Common myeloid progenitor, CD34-positive (primary cell): Measurements from ENCODE around the gene CALU.

Experiments
- CTCF ChIA-PET: fragments of 350-600 bp; sonication (Branson Sonifier 250); formaldehyde crosslinking; loops from one replicate; lab custom pipeline; 2021; ENCODE audit warnings: antibody characterized with exemption; lab: Charles Lee
- POLR2A ChIA-PET: fragments of 350-600 bp; sonication (Branson Sonifier 250); formaldehyde crosslinking; loops from one replicate; lab custom pipeline; 2021; ENCODE audit warnings: antibody characterized with exemption; lab: Charles Lee
- DNase-seq, 3 donors: peaks; one replicate each; pipeline versions ENCODE4 v3.0.0 to v3.0.0-alpha.2; 2013
- H3K27ac ChIP-seq, 2 experiments: 1 replicate in 1 of 2; 2 replicates in 1 of 2; pipeline ENCODE4 v1.7.0; 2013; ENCODE audit warnings: inconsistent platforms in 2 of 2, low read length in 2 of 2, mild to moderate bottlenecking in 2 of 2, low read depth in 1 of 2, moderate library complexity in 1 of 2; ENCODE audit not compliant: severe bottlenecking in 2 of 2, insufficient read depth in 1 of 2, poor library complexity in 1 of 2
- H3K27me3 ChIP-seq, 5 experiments: replicated peaks in 2 of 5; 1 replicate in 3 of 5; 2 replicates in 2 of 5; pipeline versions ENCODE4 v1.6.1 to v1.7.0; 2013; ENCODE audit warnings: low read length in 4 of 5, mild to moderate bottlenecking in 2 of 5, moderate library complexity in 2 of 5, inconsistent platforms in 1 of 5; ENCODE audit not compliant: insufficient read depth in 5 of 5, control insufficient read depth in 4 of 5
- H3K36me3 ChIP-seq, 4 experiments: 1 replicate in 2 of 4; 2 replicates in 2 of 4; pipeline versions ENCODE4 v1.6.1 to v1.7.0; 2013; ENCODE audit warnings: low read length in 3 of 4, control low read depth in 1 of 4, mild to moderate bottlenecking in 1 of 4; ENCODE audit not compliant: control insufficient read depth in 4 of 4, insufficient read depth in 4 of 4
- H3K4me1 ChIP-seq, 4 experiments: 1 replicate in 3 of 4; 2 replicates in 1 of 4; pipeline versions ENCODE4 v1.6.1 to v1.7.1; 2013; ENCODE audit warnings: low read length in 3 of 4, mild to moderate bottlenecking in 3 of 4, control low read depth in 1 of 4, inconsistent platforms in 1 of 4, moderate library complexity in 1 of 4; ENCODE audit not compliant: control insufficient read depth in 4 of 4, insufficient read depth in 4 of 4; ENCODE audit errors: control extremely low read depth in 1 of 4
- H3K4me3 ChIP-seq, 7 experiments: 1 replicate in 4 of 7; 2 replicates in 3 of 7; pipeline versions ENCODE4 v1.5.1 to v1.7.0; 2013; ENCODE audit warnings: mild to moderate bottlenecking in 7 of 7, low read length in 6 of 7, moderate library complexity in 6 of 7, inconsistent platforms in 2 of 7, low read depth in 2 of 7, control low read depth in 1 of 7; ENCODE audit not compliant: insufficient read depth in 4 of 7, control insufficient read depth in 1 of 7; ENCODE audit errors: extremely low read depth in 1 of 7
- H3K9me3 ChIP-seq, 5 experiments: 1 replicate in 4 of 5; 2 replicates in 1 of 5; pipeline versions ENCODE4 v1.6.1 to v1.7.1; 2013; ENCODE audit warnings: low read length in 4 of 5, mild to moderate bottlenecking in 2 of 5, inconsistent platforms in 1 of 5, low read depth in 1 of 5, moderate library complexity in 1 of 5; ENCODE audit not compliant: control insufficient read depth in 4 of 5, insufficient read depth in 2 of 5; ENCODE audit errors: control extremely low read depth in 1 of 5
- WGBS: methylation state at CpG from one replicate; pipeline ENCODE4 v1.1.5; 2013; ENCODE audit not compliant: insufficient coverage; 5-methylcytosine and 5-hydroxymethylcytosine counted together

Gene CALU

DNA sequence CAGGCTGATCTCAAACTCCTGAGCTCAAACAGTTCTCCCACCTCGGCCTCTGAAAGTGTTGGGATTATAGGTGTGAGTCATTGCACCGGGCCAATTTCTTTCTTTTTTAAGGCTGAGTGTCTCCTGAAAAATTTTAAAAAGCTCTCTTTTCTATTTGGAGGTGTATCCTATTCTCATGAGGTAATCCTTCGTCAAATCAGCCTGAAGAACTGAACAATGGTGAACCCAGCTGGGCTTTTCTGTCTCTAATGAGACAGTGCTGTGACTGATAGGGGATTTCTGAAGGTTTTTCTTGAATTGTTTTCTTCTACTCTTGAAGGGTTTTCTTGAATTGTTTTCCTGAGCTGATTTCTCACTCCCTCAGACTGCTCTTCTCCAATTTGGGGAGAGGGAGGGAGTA is 30.9 kb upstream of the CALU start:
- no peak for DNase-seq
- Histone ChIP-seq H3K36me3 (no peaks in the 10 kb centered on the region), H3K27ac (no peak overlapping the region), H3K9me3 (peaks cover 0 to 5% (median 1%) of the 10 kb centered on the region in 5 experiments), H3K4me1 (no peaks in the 10 kb centered on the region), H3K4me3 (no peak overlapping the region), H3K27me3 (no peaks in the 10 kb centered on the region)
- CTCF ChIA-PET, result interaction anchor here (1.3 kb wide), 1 partner anchor 10 kb away, joined by 3 read pairs; no protein-coding TSS in a partner anchor
- 95% methylated on average over 2 of the region's 3 CpGs for WGBS
- POLR2A ChIA-PET, result no interaction called here

DNA sequence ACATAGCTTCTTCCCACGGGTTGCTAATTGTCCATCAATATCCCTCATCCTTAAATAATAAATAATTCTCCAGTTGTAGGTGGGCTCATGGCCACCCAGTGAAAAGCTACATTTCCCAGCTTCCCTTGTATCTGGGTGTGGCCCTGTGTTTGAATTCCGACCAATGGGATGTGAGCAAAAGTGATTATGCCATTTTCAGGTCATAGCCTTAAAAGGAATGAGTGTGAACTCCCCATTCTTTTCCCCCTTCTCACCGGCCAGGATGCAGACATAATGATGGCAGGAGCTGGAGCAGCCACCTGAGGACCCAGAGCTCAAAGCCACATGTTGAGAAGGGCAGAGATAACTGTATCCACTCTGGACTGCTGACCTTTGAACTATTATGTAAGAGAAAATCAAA is 30.3 kb upstream of the CALU start:
- 94% methylated on average over 2 of the region's 3 CpGs for WGBS
- POLR2A ChIA-PET, result interaction anchor here (0.5 kb wide), 1 partner anchor 221 kb away, joined by 5 read pairs; no protein-coding TSS in a partner anchor
- no peaks in the 10 kb centered on the region for H3K27me3 ChIP-seq
- H3K4me3 ChIP-seq, result no peak overlapping the region
- no peaks in the 10 kb centered on the region for H3K36me3 ChIP-seq
- no peak for DNase-seq
- H3K4me1 ChIP-seq, result no peaks in the 10 kb centered on the region
- peaks cover 0 to 5% (median 1%) of the 10 kb centered on the region in 5 experiments for H3K9me3 ChIP-seq
- CTCF ChIA-PET, result interaction anchor here (1.3 kb wide), 1 partner anchor 10 kb away, joined by 3 read pairs; no protein-coding TSS in a partner anchor
- H3K27ac ChIP-seq, result no peak overlapping the region

DNA sequence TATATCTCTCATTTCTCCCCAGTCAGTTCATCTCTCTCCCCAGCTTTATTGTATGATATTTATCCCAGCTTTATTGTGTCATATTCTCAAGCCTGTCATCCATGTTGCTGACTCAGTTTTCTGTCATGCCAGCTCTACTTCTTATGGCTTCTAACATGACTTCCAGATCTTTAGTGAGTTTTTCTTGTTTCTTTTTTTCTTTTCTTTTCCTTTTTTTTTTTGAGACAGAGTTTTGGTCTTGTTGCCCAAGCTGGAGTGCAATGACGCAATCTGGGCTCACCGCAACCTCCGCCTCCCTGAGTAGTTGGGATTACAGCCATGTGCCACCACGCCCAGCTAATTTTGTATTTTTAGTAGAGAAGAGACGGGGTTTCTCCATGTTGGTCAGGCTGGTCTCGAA is 28.7 kb upstream of the CALU start:
- H3K27ac ChIP-seq, result no peak overlapping the region
- POLR2A ChIA-PET, result interaction anchor here (0.7 kb wide), 1 partner anchor 161 kb away, joined by 8 read pairs; no protein-coding TSS in a partner anchor
- 100% methylated on average over 4 of the region's 6 CpGs for WGBS
- no peaks in the 10 kb centered on the region for H3K36me3 ChIP-seq
- no peak for DNase-seq
- no peaks in the 10 kb centered on the region for H3K4me1 ChIP-seq
- H3K4me3 ChIP-seq, result no peak overlapping the region
- CTCF ChIA-PET, result no interaction called here
- peaks cover 0 to 5% (median 1%) of the 10 kb centered on the region in 5 experiments for H3K9me3 ChIP-seq
- H3K27me3 ChIP-seq, result no peaks in the 10 kb centered on the region

DNA sequence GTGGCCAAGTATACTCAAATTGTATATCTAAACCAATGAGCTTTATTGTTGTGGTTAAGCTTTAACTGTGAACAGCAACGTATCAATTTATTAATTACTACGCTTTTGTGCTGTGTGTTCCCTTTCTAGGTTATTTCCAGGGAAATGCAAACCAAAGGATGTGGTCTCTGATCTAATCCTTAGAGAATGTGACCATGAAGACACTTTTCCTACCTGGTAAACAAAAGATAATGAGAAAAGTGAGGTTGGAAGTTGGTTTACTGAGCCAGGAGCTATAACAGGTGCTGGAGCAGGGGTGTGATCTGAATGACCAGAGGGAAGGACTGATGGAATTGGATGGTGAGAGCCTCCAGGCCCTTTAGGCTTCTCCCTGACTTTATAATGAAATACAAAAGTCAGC is 25.4 kb upstream of the CALU start:
- Histone ChIP-seq H3K4me3 (no peak overlapping the region), H3K36me3 (no peaks in the 10 kb centered on the region), H3K9me3 (peaks cover 0 to 5% (median 1%) of the 10 kb centered on the region in 5 experiments), H3K27me3 (peaks cover 0 to 3% (median 2%) of the 10 kb centered on the region in 5 experiments), H3K4me1 (no peaks in the 10 kb centered on the region), H3K27ac (no peak overlapping the region)
- CTCF ChIA-PET, result interaction anchor here (1.2 to 2.7 kb wide), 3 partner anchors 9 to 18 kb away, joined by 3 to 11 read pairs (median 4); no protein-coding TSS in a partner anchor
- 100% methylated on average over 2 of the region's 2 CpGs for WGBS
- no peak for DNase-seq
- POLR2A ChIA-PET, result no interaction called here

DNA sequence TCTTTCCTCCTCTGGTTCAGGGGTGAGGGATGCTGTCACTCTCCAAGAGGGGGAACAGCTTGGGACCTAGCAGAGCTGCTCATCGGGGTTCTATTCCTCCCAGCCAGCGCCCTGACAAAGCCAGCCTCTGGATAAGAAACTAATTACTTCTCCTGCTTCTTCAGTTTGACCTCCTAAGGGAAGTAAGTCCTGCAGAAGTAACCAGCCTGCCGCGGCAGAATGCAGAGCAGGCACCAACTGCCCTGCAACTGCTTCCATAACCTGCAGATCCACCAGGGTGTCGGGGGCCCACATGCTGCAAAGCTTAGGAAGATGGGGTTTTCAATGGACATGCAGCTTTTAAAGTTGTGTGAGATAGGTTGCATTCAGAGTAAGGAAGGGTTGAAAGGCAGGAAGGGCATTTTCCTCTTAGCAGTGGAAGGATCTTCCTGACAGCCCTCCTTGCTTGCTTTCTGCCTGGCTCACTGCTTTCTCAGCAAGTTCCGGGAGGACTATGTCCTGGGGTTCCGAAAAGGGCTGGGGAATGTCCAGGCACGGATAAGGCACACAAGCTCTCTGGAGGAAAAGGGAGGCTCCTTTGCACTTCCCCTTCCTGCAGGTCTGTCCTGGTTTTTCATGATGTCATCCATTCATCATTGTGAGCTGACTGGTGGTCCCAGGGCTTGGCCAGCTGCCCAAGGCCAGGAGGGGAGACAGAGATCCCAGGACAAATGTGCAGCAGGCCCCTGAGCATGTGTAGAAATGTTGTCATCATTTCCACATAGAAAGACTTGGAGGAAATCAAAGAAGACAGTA is 24.3 kb upstream of the CALU start:
- no peak overlapping the region for H3K27ac ChIP-seq
- DNase-seq, result no peak
- CTCF ChIA-PET, result interaction anchor here (2.7 kb wide), 1 partner anchor 11 kb away, joined by 11 read pairs; no protein-coding TSS in a partner anchor
- 61% methylated on average over 4 of the region's 8 CpGs for WGBS
- peaks cover 0 to 5% (median 1%) of the 10 kb centered on the region in 5 experiments for H3K9me3 ChIP-seq
- H3K27me3 ChIP-seq, result peaks cover 0 to 3% (median 2%) of the 10 kb centered on the region in 5 experiments
- H3K36me3 ChIP-seq, result no peaks in the 10 kb centered on the region
- H3K4me3 ChIP-seq, result no peak overlapping the region
- H3K4me1 ChIP-seq, result no peaks in the 10 kb centered on the region
- POLR2A ChIA-PET, result no interaction called here

DNA sequence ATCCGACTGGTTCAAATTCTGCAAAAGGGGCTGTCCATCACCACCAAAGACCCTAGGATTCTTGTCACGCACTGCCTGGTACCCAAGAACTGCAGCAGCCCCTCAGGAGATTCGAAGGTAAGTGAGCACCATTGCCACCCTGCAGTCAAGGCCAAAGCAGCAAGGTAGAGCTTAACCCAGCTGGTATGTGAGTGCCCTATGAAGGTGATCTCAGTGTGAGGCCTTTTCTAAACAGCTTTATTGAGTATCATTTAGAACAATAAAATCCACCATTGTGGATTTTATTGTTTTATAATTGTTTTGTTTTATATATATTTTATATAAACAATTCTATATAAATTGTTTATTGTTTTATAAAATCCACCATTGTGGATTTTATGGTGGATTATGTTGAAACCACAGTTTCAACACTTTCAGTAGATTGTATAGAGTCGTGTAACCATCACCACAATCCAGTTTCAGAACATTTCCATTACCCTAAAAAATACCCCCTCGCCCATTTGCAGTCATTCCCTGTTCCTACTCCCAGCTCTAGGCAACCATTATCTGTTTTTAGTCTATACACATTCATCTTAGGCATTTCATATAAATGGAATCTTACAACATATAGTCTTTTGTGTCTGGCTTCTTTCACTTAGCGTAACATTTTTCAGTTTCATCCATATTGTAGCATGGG is 20.1 kb upstream of the CALU start:
- Histone ChIP-seq H3K27me3 (peaks cover 0 to 3% (median 2%) of the 10 kb centered on the region in 5 experiments), H3K4me1 (no peaks in the 10 kb centered on the region), H3K9me3 (no peaks in the 10 kb centered on the region), H3K36me3 (no peaks in the 10 kb centered on the region), H3K27ac (no peak overlapping the region), H3K4me3 (no peak overlapping the region)
- DNase-seq, result no peak
- CTCF ChIA-PET, result interaction anchor here (0.8 kb wide), 2 partner anchors 11 to 15 kb away, joined by 3 to 4 read pairs; no protein-coding TSS in a partner anchor
- 89% methylated on average over 1 of the region's 6 CpGs for WGBS
- POLR2A ChIA-PET, result no interaction called here

DNA sequence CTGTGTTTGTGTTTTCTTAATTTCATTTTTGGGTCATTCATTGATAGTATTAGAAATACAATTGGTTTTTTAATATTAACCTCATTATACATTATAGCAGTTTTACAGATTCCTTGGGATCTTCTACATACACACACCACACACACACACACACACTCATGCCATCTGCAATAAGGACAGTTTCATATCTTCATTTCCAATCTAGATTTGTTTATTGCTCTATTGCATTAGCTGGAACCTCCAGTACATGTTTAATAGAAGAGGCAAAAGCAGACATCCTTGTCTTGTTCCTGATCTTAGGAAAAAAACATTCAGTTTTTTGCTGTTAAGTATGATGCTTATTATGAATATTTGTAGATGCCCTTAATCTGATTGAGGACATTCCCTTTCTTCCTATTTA is 17.8 kb upstream of the CALU start:
- no peak overlapping the region for H3K27ac ChIP-seq
- H3K4me3 ChIP-seq, result no peak overlapping the region
- ChIA-PET CTCF (no interaction called here), POLR2A (no interaction called here)
- H3K36me3 ChIP-seq, result no peaks in the 10 kb centered on the region
- H3K4me1 ChIP-seq, result no peaks in the 10 kb centered on the region
- no peaks in the 10 kb centered on the region for H3K9me3 ChIP-seq
- no peak for DNase-seq
- no peaks in the 10 kb centered on the region for H3K27me3 ChIP-seq
